HG03342 (cell line): Measurements from ENCODE around the gene MPPE1.
"Not testable (repeated sequence)": the region's sequence is repeated elsewhere in the genome, so short reads cannot be mapped to it uniquely, and the experiment has no call there.

Source experiments
- ATAC-seq: cut with Tn5 transposase; IDR thresholded peaks from one replicate; pipeline ENCODE4 v1.9.1; 2021; ENCODE audit warnings: mild to moderate bottlenecking, moderate library complexity; ENCODE audit not compliant: unreplicated experiment

The MPPE1 gene

GRCh38 chr18:11859903-11860407 is 48.2 kb downstream of the MPPE1 start:
- ATAC-seq = no peak

- ATAC-seq = no peak
Observed at GRCh38 chr18:11859282-11859830, 48.8 kb downstream of the MPPE1 start.

GRCh38 chr18:11857177-11857887 is 50.8 kb downstream of the MPPE1 start:
- ATAC-seq = no peak

- ATAC-seq = not testable (repeated sequence)
Observed at GRCh38 chr18:11854554-11854953, 53.6 kb downstream of the MPPE1 start.

- no peak for ATAC-seq
Observed at GRCh38 chr18:11851806-11852337, 56.2 kb downstream of the MPPE1 start.

- peak; percentile 94 for ATAC-seq
Observed at GRCh38 chr18:11851146-11851805, 56.8 kb downstream of the MPPE1 start, which contains the start of gene CHMP1B. TSS of gene CHMP1B (plus strand) at chr18:11851413. CDS start at chr18:11851512, 99 bp downstream.

- peak; percentile 36 for ATAC-seq
Observed at GRCh38 chr18:11850821-11851145, 57.3 kb downstream of the MPPE1 start.

- ATAC-seq = no peak
Observed at GRCh38 chr18:11849841-11850634, 58.1 kb downstream of the MPPE1 start.

- ATAC-seq = no peak
Observed at GRCh38 chr18:11849279-11849678, 58.8 kb downstream of the MPPE1 start.

- ATAC-seq = no peak
Observed at GRCh38 chr18:11847811-11848210, 60.3 kb downstream of the MPPE1 start.

GRCh38 chr18:11845654-11846053 is 62.5 kb downstream of the MPPE1 start:
- ATAC-seq = no peak

GRCh38 chr18:11844436-11844835 is 63.7 kb downstream of the MPPE1 start:
- no peak for ATAC-seq

GRCh38 chr18:11842562-11842961 is 65.6 kb downstream of the MPPE1 start:
- no peak for ATAC-seq

- no peak for ATAC-seq
Observed at GRCh38 chr18:11840493-11840892, 67.6 kb downstream of the MPPE1 start.

- no peak for ATAC-seq
Observed at GRCh38 chr18:11839556-11839955, 68.6 kb downstream of the MPPE1 start.

- ATAC-seq = no peak
Observed at GRCh38 chr18:11834772-11835171, 73.3 kb downstream of the MPPE1 start.
